HG02759 (cell line): ENCODE results near the gene EDEM2.
"Not testable (repeated sequence)": the region's sequence is repeated elsewhere in the genome, so short reads cannot be mapped to it uniquely, and the experiment has no call there.

ENCODE experiments used
- ATAC-seq: cut with Tn5 transposase; IDR thresholded peaks from one replicate; pipeline ENCODE4 v1.9.1; 2021; ENCODE audit warnings: mild to moderate bottlenecking, moderate library complexity; ENCODE audit not compliant: unreplicated experiment

The EDEM2 gene

DNA sequence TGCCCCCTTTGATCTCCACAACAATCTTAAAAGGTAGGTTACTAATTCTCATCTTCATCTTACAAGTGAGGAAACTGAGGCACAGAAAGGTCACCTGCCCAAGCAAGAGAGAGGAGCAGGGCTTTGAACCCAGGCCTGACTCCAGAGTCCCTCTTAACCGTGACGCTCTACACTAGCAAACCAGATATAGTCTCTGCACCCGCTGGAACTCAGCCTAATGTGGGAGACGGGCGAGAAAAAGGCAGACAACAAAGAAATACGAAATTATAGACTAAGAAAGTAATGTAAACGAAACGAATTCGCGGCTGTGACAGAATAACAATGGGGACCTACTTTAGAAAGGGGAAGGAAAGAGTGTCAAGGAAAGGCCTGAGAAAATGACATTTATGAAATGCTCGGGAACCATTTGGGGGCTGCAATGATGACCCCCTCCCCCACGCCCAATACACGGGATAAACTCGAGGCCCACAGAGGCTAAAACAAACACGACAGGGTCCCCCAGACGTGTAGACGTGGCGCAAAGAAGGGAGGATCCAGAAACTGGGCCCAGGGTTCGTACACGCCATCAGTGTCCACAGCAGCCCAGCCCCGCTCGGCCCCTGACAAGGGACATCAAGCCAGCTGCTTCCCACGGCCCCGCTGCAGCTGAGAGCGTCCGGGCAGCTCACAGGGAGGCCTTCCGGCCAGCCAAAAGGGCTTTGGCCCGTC, 55.2 kb downstream of the EDEM2 start:
- peak; percentile 29 for ATAC-seq

DNA sequence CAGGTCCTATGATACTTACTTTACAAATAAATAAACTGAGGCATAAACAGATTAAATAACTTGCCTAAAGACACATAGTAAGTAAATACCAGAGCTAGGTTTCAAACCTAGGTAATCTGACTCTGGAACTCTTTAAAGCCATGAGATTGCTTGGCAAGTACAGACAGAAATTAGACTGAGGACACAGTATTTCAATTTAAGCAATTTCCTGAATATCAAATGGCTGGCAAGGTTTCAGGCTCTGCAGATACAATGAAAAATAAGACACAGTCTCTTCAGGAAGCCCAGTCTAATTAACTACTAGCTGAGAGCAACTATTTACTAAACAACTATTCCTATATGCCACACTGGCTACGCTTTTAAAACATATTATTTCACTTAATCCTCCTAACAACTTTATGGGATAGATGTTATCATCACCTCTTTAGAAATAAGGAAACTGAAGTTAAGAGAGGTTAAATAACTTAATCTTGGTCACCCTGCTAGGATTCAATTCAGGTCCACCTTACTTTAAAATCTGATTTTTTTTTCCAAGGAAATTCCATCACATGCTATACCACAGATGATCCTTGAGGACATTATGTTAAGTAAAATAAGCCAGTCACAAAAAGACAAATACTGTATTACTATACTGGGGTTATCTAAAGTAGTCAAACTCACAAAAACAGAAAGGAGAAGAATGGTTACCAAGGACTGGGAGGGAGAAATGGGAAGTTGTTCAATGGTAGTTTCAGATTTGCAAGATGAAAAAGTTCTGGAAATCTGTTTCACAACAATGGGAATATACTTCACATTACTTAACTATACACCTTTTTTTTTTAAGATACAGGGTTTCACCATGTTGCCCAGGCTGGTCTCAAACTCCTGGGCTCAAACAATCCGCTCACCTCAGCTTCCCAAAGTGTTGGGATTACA, 58.6 kb downstream of the EDEM2 start:
- no peak for ATAC-seq

DNA sequence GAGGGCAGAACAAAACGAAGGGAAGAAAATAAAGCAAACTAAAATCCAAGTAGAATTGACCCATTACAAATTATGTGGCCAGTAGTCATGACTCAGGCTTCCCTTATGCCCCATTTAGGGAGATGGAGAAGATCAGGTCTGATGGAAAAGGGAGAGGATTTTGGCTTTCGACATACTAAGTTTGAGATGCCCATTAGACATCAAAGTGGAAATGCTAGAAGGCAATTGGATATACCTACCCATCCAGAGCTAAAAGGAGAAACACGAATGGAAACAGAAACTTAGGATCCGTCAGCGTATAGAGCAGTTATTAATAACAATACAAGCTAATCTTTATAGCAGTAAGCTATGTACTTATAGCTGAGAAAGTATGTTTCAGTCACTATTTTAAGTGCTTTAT, 59.3 kb downstream of the EDEM2 start:
- no peak for ATAC-seq

DNA sequence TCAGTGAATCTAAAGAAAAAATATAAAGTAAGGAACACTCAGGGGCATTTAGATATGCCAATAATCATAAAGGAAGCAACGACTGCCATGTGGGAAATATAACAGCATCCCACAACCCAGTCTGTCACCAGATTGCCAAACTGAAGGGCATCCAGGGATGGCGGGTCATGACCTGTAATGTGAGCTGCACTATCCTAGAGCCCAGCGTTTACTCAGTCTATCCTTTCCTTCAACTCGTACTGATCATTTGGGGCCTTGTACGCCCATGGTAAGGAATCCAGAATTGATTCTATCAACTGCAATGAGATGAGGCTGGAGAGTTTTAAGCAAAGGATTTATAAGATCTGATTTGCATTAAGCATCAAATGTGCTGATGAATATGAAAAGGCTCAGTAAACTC, 59.8 kb downstream of the EDEM2 start:
- no peak for ATAC-seq

DNA sequence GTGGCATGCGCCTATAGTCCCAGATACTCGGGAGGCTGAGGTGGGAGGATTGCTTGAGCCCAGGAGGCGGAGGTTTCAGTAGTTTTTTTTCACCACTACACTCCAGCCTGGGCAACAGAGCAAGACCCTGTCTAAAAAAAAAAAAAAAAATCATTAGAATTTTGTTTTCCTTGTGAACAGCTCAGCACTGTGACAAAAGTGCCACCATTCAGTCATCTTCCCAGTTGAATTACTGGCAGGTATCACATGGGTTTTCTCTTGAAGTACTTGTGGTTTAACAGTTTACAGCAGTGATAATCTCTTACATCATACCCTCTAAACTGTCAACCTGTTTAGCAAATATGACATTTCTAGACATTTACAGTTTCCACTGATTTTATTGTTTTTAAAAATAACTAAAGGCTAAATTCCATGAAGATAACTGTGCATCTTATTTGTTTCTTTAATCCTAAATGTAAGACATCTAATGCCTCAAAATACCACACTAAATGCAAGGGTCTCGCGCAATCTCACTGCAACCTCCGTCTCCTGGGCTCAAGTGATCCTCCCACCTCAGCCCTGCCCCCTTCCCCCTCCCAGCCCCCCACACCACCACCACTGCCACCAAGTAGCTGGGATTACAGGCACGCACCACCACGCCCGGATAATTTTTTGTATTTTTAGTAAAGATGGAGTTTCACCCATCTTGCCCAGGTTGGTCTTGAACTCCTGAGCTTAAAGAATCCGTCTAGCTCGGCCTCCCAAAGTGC, 61.5 kb downstream of the EDEM2 start:
- no peak for ATAC-seq

DNA sequence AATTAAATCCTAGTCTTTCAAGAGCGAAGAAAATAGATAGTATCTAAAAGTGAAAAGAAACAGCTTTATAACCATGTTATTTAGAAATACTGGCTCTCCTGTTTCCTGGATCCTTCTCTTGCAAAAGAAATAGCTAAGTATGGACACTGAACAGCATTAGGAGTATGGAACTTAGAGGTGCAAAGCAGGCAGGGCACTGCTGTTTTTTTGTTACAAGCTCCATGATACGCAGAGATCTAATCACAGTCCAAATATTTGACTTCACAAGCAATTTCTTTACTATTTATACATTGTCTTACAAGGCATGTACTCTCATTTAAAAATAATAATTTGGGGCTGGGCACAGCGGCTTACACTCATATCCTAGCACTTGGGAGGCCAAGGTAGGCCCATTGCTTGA, 62.1 kb downstream of the EDEM2 start:
- no peak for ATAC-seq

DNA sequence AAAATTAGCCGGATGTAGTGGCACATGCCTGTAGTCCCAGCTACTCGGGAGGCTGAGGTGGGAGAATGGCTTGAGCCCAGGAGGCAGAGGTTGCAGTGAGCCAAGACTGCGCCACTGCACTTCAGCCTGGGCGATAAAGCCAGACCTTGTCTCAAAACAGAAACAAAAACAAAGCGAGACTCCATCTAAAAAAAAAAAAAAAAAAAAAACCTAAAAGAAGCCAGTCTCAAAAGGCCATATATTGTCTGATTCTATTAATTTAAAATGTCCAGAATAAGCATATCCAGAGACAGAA, 66.8 kb downstream of the EDEM2 start:
- not testable (repeated sequence) for ATAC-seq

DNA sequence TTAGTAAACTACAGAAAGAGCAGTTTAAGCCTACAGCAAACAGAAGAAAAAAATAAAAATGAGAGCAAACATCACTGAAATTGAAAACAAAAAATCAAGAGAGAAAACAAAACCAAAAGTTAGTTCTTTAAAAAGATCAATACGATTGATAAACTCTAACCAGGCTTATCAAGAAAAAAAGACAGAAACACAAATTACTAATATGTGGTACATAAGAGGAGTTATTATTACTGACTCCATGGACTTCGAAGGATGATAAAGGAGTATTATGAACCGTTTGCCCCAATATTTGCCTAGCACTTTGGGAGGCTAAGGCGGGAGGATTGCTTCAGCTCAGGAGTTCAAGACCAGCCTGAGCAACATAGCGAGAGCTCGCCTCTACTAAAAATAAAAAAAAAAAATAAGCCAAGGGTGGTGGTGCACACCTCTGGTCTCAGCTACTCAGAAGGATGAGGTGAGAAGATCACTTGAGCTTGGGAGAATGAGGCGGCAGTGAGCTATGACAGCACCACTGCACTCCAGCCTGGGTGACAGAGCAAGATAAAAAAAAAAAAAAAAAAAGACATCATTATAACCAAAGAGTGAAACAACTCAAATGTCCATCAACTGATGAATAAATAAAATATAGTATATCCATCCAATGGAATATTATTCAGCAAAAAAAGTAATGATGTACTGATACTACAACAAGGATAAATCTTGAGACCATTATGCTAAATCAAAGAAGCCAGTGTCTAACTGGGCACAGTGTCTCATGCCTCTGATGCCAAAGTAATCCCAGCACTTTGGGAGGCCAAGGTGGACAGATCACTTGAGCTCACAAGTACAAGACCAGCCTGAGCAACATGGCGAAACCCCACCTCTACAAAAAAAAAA, 67.4 kb downstream of the EDEM2 start:
- ATAC-seq = no peak

DNA sequence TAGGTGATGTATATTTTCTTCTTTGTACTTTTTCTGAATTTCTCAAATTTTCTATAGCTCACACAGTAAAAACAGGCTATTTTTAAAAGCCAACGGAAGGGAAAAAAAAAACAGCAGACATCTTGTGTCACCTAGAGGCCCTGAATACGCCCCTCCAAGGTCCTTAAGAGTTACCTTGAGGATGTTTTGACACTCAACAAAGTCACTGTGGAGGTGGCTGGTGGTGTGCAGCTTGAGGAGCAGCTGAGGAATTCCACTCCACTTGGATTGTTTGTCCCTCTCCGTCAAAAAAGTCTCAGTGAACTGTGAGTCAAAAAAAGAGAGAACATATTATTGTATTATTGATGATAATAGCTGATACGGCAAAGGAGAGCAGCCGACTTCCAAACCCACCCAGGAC, 69.3 kb downstream of the EDEM2 start:
- no peak for ATAC-seq

DNA sequence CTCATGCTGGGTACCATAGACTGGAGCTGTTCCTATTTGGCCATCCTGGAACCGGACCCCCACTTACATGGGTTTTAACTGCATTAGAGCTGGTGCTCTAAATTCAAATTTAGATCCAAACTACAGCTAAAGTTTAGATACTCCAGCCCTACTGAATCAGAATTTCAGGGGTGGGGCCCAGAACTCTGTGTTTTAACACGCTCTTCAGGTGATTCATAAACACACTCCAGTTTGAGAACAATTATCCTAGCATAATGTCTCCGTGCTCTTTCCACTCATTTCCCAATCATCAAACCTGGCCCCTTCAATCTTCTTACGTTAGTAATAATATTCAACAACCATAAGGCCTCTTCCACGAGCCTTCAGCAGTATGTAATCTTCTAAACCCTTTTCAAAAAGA, 69.8 kb downstream of the EDEM2 start:
- ATAC-seq = no peak

DNA sequence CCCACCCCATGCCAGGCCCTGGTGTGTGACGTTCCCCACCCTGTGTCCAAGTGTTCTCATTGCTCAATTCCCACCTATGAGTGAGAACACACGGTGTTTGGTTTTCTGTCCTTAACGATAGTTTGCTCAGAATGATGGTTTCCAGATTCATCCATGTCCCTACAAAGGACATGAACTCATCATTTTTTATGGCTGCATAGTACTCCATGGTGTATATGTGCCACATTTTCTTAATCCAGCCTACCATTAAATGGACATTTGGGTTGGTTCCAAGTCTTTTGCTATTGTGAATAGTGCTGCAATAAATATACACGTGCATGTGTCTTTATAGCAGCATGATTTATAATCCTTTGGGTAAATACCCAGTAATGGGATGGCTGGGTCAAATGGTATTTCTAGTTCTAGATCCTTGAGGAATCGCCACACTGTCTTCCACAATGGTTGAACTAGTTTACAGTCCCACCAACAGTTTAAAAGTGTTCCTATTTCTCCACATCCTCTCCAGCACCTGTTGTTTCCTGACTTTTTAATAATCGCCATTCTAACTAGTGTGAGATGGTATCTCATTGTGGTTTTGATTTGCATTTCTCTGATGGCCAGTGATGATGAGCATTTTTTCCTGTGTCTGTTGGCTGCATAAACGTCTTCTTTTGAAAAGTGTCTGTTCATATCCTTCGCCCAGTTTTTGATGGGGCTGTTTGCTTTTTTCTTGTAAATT, 75.5 kb downstream of the EDEM2 start:
- ATAC-seq = not testable (repeated sequence)

DNA sequence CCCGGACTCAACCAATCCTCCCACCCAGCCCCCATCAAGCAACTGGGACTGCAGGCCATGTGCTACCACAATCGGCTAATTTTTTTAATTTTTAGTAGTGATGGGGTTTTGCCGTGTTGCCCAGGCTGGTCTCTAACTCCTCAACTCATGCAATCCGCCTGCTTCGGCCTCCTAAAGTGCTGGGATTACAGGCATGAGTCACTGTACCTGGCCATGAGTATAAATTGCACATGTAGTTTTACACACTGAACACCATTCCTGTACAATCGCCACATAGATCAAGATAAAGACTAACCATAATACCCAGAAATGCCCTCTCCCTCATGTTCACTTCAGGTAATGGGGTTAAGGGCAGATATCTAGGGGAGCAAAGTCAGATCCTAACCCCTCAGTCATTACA, 80.9 kb downstream of the EDEM2 start:
- ATAC-seq = no peak
